A549 (cell line): ENCODE results near the gene ALDH16A1. TPM values are rescaled to one million over a fixed set of nuclear protein-coding genes. Genes with fewer than 3 reads are reported as not detected.

ENCODE experiments used
- ATAC-seq, 2 experiments: fragments of 200-7000 bp in 1 of 2; fragments of >200 bp in 1 of 2; cut with Nextera tagmentation in 1 of 2; cut with Tn5 transposase in 1 of 2; 3 replicates each; pipeline versions ENCODE4 v1.8.0 to v1.9.1; 2018 to 2020; ENCODE audit warnings: mild to moderate bottlenecking in 1 of 2, moderate library complexity in 1 of 2
- CTCF ChIA-PET: fragments of 300-600 bp; sonication (Branson Sonifier 250); formaldehyde crosslinking; extraction: SDS; loops from one replicate; lab custom pipeline; 2021; ENCODE audit warnings: antibody characterized with exemption, inconsistent platforms; lab: Yijun Ruan, JAX
- POLR2A ChIA-PET: fragments of 350-600 bp; formaldehyde crosslinking; extraction: SDS; loops from one replicate; lab custom pipeline; 2021; ENCODE audit warnings: antibody characterized with exemption, inconsistent platforms; lab: Yijun Ruan, JAX
- DNase-seq, 2 experiments: peaks; one replicate each; pipeline versions ENCODE4 v3.0.0 to v3.0.0-alpha.2; 2011 to 2016; ENCODE audit warnings: low read depth in 1 of 2, low spot score in 1 of 2
- FAIRE-seq: peaks from 2 replicates; lab custom pipeline; 2011; peaks lifted over from hg19 to GRCh38; lab: Jason Lieb, UNC
- H3K27ac ChIP-seq, 2 experiments: fragments of >200 bp; sonication (Bioruptor Twin); formaldehyde crosslinking; 3 replicates each; pipeline ENCODE4 v1.5.1; 2016 to 2017
- H3K4me1 ChIP-seq: fragments of >200 bp; sonication (Bioruptor Twin); formaldehyde crosslinking; 3 replicates; pipeline ENCODE4 v1.6.1; 2016
- H3K4me2 ChIP-seq: fragments of >200 bp; sonication (Bioruptor Twin); formaldehyde crosslinking; 3 replicates; pipeline ENCODE4 v1.6.1; 2016
- H3K4me3 ChIP-seq: fragments of >200 bp; sonication (Bioruptor Twin); formaldehyde crosslinking; 3 replicates; pipeline ENCODE4 v1.5.1; 2016
- H3K9me3 ChIP-seq: fragments of >200 bp; sonication (Bioruptor Twin); formaldehyde crosslinking; 3 replicates; pipeline ENCODE4 v1.6.1; 2016
- BHLHE40 ChIP-seq: IDR thresholded peaks from 2 replicates; pipeline ENCODE4 v1.6.1; 2012; ENCODE audit warnings: low read depth, low read length, inconsistent platforms
- CBX8 ChIP-seq: fragments of 200-600 bp; sonication (generic); IDR thresholded peaks from 2 replicates; pipeline ENCODE4 v1.6.1; 2016
- CEBPB ChIP-seq, 2 experiments: fragments of >200 bp in 1 of 2; sonication (Bioruptor Twin) in 1 of 2; formaldehyde crosslinking in 1 of 2; IDR thresholded peaks; 2 replicates each; pipeline ENCODE4 v1.6.1; 2012 to 2016
- CHD4 ChIP-seq: fragments of 200-600 bp; sonication (generic); IDR thresholded peaks from 2 replicates; pipeline ENCODE4 v1.6.1; 2016; ENCODE audit warnings: antibody characterized with exemption, mild to moderate bottlenecking, borderline replicate concordance
- EHMT2 ChIP-seq: fragments of 200-600 bp; sonication (generic); IDR thresholded peaks from 2 replicates; pipeline ENCODE4 v1.6.1; 2016; ENCODE audit warnings: antibody characterized with exemption, low read depth, mild to moderate bottlenecking, moderate library complexity
- EP300 ChIP-seq, 2 experiments: fragments of >200 bp; sonication (Bioruptor Twin); formaldehyde crosslinking; IDR thresholded peaks; 2 replicates in 1 of 2; 3 replicates in 1 of 2; pipeline ENCODE4 v1.6.1; 2016 to 2017
- ESRRA ChIP-seq: fragments of 150-350 bp; IDR thresholded peaks from 2 replicates; pipeline ENCODE4 v1.6.1; 2014; ENCODE audit warnings: mild to moderate bottlenecking, low read length, borderline replicate concordance
- FOSB ChIP-seq: fragments of 250-450 bp; sonication (Bioruptor Pico); IDR thresholded peaks from 2 replicates; pipeline ENCODE4 v1.5.0; 2020; ENCODE audit warnings: mild to moderate bottlenecking, moderate library complexity
- FOSL2 ChIP-seq, 2 experiments: fragments of 450-650 bp in 1 of 2; fragments of >200 bp in 1 of 2; sonication (Bioruptor Twin) in 1 of 2; formaldehyde crosslinking; IDR thresholded peaks; 2 replicates each; pipeline versions ENCODE4 v1.5.0 to v1.6.1; 2016 to 2020; ENCODE audit warnings: mild to moderate bottlenecking in 1 of 2, moderate library complexity in 1 of 2
- FOXS1 ChIP-seq: fragments of 250-450 bp; sonication (Bioruptor Pico); IDR thresholded peaks from 2 replicates; pipeline ENCODE4 v1.5.0; 2020; ENCODE audit warnings: mild to moderate bottlenecking, moderate library complexity
- GATA3 ChIP-seq: IDR thresholded peaks from 2 replicates; pipeline ENCODE4 v1.6.1; 2012; ENCODE audit warnings: borderline replicate concordance
- HEYL ChIP-seq: fragments of 250-450 bp; sonication (Bioruptor Pico); IDR thresholded peaks from 2 replicates; pipeline ENCODE4 v1.8.0; 2021; ENCODE audit warnings: mild to moderate bottlenecking, moderate library complexity
- HOXB13 ChIP-seq: fragments of 250-450 bp; sonication (Bioruptor Pico); IDR thresholded peaks from 2 replicates; pipeline ENCODE4 v1.5.0; 2020; ENCODE audit warnings: low read depth, mild to moderate bottlenecking, moderate library complexity
- HOXB5 ChIP-seq: fragments of 250-450 bp; sonication (Bioruptor Pico); IDR thresholded peaks from 2 replicates; pipeline ENCODE4 v1.5.0; 2020; ENCODE audit warnings: mild to moderate bottlenecking, moderate library complexity
- KDM1A ChIP-seq: fragments of 200-600 bp; sonication (generic); IDR thresholded peaks from 2 replicates; pipeline ENCODE4 v1.6.1; 2016; ENCODE audit warnings: low read depth, mild to moderate bottlenecking
- KDM5A ChIP-seq: fragments of 200-600 bp; sonication (generic); IDR thresholded peaks from 2 replicates; pipeline ENCODE4 v1.6.1; 2016; ENCODE audit warnings: antibody characterized with exemption, mild to moderate bottlenecking
- NFE2L2 ChIP-seq: fragments of 150-350 bp; conservative IDR thresholded peaks from 2 replicates; pipeline ENCODE4 v1.6.1; 2014; ENCODE audit warnings: low read length
- NPAS2 ChIP-seq: fragments of 250-450 bp; sonication (Bioruptor Pico); IDR thresholded peaks from 2 replicates; pipeline ENCODE4 v1.8.0; 2022; ENCODE audit warnings: mild to moderate bottlenecking, moderate library complexity, borderline replicate concordance
- PBX3 ChIP-seq: IDR thresholded peaks from 2 replicates; pipeline ENCODE4 v1.6.1; 2012
- PHF8 ChIP-seq: fragments of 200-600 bp; sonication (generic); IDR thresholded peaks from 2 replicates; pipeline ENCODE4 v1.6.1; 2016; ENCODE audit warnings: low read depth, mild to moderate bottlenecking, antibody characterized with exemption, moderate library complexity, borderline replicate concordance
- POLR2A ChIP-seq: IDR thresholded peaks from 2 replicates; pipeline ENCODE4 v1.6.1; 2012; ENCODE audit warnings: mild to moderate bottlenecking, low read length
- RFX5 ChIP-seq: fragments of 450-650 bp; IDR thresholded peaks from 2 replicates; pipeline ENCODE4 v1.7.1; 2014; ENCODE audit warnings: antibody characterized with exemption, mild to moderate bottlenecking, moderate library complexity
- SMC3 ChIP-seq: fragments of >200 bp; sonication (Bioruptor Twin); formaldehyde crosslinking; IDR thresholded peaks from 3 replicates; pipeline ENCODE4 v1.6.1; 2018; ENCODE audit warnings: inconsistent platforms
- SREBF2 ChIP-seq: fragments of 450-650 bp; IDR thresholded peaks from 2 replicates; pipeline ENCODE4 v1.6.1; 2014; ENCODE audit warnings: mild to moderate bottlenecking, moderate library complexity
- TFCP2L1 ChIP-seq: fragments of 250-450 bp; sonication (Bioruptor Pico); IDR thresholded peaks from 2 replicates; pipeline ENCODE4 v1.5.0; 2021; ENCODE audit warnings: mild to moderate bottlenecking
- USF2 ChIP-seq: fragments of 450-650 bp; IDR thresholded peaks from 2 replicates; pipeline ENCODE4 v1.6.1; 2014; ENCODE audit warnings: antibody characterized with exemption
- ZNF302 ChIP-seq: fragments of 250-450 bp; sonication (Bioruptor Pico); IDR thresholded peaks from 2 replicates; pipeline ENCODE4 v1.9.0; 2021; ENCODE audit warnings: inconsistent platforms, mild to moderate bottlenecking, moderate library complexity
- WGBS: methylation state at CpG from one replicate; pipeline ENCODE4 v1.1.6; 2017; ENCODE audit errors: missing lambda C conversion rate; 5-methylcytosine and 5-hydroxymethylcytosine counted together
- polyA plus RNA-seq, 4 experiments: library from polyadenylated mRNA; depleted of rRNA in 3 of 4; stranded (reverse); fragments of >200 nt; fragmentation: RNase III in 1 of 4; extraction: RNeasy Plus Mini Kit Qiagen cat#74134 plus additional on column Dnase treatment in 1 of 4; gene quantifications; 2 replicates in 3 of 4; 3 replicates in 1 of 4; pipeline ENCODE4 v1.2.3, GENCODE V29; 2011 to 2017
- TF ChIP-seq, protein P1 (sequence below): fragments of 250-450 bp; sonication (Bioruptor Pico); IDR thresholded peaks from 2 replicates; pipeline ENCODE4 v1.5.0; 2020; ENCODE audit warnings: low read depth, mild to moderate bottlenecking, moderate library complexity
- TF ChIP-seq, protein P2 (sequence below): IDR thresholded peaks from 2 replicates; pipeline ENCODE4 v1.6.1; 2012
- TF ChIP-seq, protein P3 (sequence below): fragments of >200 bp; sonication (Bioruptor Twin); formaldehyde crosslinking; IDR thresholded peaks from 3 replicates; pipeline ENCODE4 v1.5.1; 2016

Gene ALDH16A1
- polyA plus RNA-seq, 2 of the 4 experiments (the other 2 are of a cell fraction) = 10.2 to 23.0 TPM

- DNase-seq (no peak), ATAC-seq (no peak; a peak in 1 of 6 replicates), FAIRE-seq (no peak)
- Histone ChIP-seq H3K9me3 (no peaks in the 10 kb centered on the region), H3K4me3 (no peak overlapping the region), H3K4me1 (peaks cover 37% of the 10 kb centered on the region), H3K4me2 (peak overlapping the region; percentile 52; the same call in 2 of the 3 replicates), H3K27ac (no peak overlapping the region)
- ChIA-PET POLR2A (interaction anchor here (1.6 kb wide), 1 partner anchor 64 kb away, joined by 3 read pairs; the partner anchor contains the start of gene TEAD2), CTCF (interaction anchor here (0.7 to 13.8 kb wide), 10 partner anchors 7 to 145 kb away, joined by 3 to 141 read pairs (median 6); partner anchors contain the start of gene PIH1D1)
- WGBS = 20% methylated on average over 30 of the region's 30 CpGs
- TF ChIP-seq, protein P1, sequence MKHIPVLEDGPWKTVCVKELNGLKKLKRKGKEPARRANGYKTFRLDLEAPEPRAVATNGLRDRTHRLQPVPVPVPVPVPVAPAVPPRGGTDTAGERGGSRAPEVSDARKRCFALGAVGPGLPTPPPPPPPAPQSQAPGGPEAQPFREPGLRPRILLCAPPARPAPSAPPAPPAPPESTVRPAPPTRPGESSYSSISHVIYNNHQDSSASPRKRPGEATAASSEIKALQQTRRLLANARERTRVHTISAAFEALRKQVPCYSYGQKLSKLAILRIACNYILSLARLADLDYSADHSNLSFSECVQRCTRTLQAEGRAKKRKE (CRISPR knock-in tag) = no peak
- no peak for TF ChIP-seq TFCP2L1 (CRISPR knock-in tag)
- TF ChIP-seq EHMT2 = no peak
- no peak for TF ChIP-seq EP300 (IDR thresholded peaks at IDR 0.05)
- TF ChIP-seq POLR2A = no peak
- no peak for TF ChIP-seq KDM1A
Observed at GRCh38 chr19:49425922-49426592, 27.0 kb upstream of the ALDH16A1 start.

GRCh38 chr19:49427339-49427738 lies 25.7 kb upstream of the ALDH16A1 start:
- ATAC-seq = no peak

DNA sequence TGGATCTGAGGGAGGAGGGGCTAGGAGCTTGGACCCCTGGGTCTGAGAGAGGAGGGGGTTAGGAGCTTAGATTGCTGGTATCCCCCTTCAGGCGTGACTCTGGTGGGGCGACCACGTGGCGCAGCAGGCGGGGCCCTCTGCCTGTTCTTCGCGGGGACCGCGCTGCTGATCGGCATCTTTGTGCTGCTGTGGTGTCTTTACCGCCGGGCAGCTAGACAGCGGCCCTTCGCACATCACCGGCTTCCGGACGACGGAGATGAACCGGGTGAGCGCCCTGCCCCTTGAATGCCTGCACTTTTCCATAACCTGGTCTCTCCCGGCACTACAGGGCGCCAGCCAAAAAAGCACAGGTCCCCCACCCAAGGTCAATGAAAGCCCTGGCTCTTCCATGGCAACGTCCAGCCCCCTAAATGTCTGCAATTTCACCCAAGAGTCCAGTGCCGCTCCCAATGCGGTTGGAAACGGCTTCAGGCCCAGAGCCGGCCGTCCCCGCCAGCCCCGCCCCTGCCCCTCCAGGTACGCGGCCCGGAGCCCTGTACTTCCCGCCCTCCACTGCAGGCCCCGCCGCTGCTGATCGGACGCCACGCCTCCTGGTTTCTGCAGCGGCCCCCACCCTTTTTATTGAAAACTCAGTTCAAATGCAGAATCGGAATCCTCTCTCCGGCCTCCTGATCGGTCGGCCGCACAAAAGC lies 25.0 kb upstream of the ALDH16A1 start:
- ChIA-PET POLR2A (no interaction called here), CTCF (interaction anchor here (1.3 to 13.8 kb wide), 7 partner anchors 8 to 36 kb away, joined by 3 to 141 read pairs (median 7); no protein-coding TSS in a partner anchor)
- FAIRE-seq (no peak), ATAC-seq (peak; percentile 45 to 68; a peak in 5 of 6 replicates), DNase-seq (peak in 1 of 2 experiments; percentile 62)
- WGBS = 9% methylated on average over 44 of the region's 45 CpGs
- Histone ChIP-seq H3K9me3 (no peaks in the 10 kb centered on the region; the same call in 2 of the 3 replicates), H3K4me1 (peaks cover 30% of the 10 kb centered on the region), H3K4me2 (peak overlapping the region; percentile 98), H3K4me3 (peak overlapping the region; percentile 39), H3K27ac (peak overlapping the region; percentile 33 to 66; a peak in 4 of 6 replicates)
- TF ChIP-seq, protein P2, sequence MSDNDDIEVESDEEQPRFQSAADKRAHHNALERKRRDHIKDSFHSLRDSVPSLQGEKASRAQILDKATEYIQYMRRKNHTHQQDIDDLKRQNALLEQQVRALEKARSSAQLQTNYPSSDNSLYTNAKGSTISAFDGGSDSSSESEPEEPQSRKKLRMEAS = peak; percentile 85
- TF ChIP-seq CBX8 (no peak), EHMT2 (no peak), BHLHE40 (no peak), SMC3 (no peak), USF2 (peak; percentile 21; the same call in 1 of the 2 replicates), ESRRA (no peak), PBX3 (no peak), TFCP2L1 (CRISPR knock-in tag) (no peak), HOXB5 (no peak), HEYL (CRISPR knock-in tag) (no peak), POLR2A (no peak), ZNF302 (CRISPR knock-in tag) (no peak), FOSL2 (IDR thresholded peaks at IDR 0.05) (no peak), FOSL2 (CRISPR knock-in tag; IDR thresholded peaks at IDR 0.05) (no peak), FOSB (CRISPR knock-in tag) (no peak), KDM5A (no peak), HOXB13 (CRISPR knock-in tag) (no peak)

More at GRCh38 chr19:49427339-49427738, 25.7 kb upstream of the ALDH16A1 start:
- ChIA-PET POLR2A (no interaction called here), CTCF (interaction anchor here (0.7 to 13.8 kb wide), 8 partner anchors 9 to 120 kb away, joined by 3 to 141 read pairs (median 6); no protein-coding TSS in a partner anchor)
- WGBS = 65% methylated on average over 7 of the region's 12 CpGs
- DNase-seq (no peak), FAIRE-seq (no peak)
- peaks cover 35% of the 10 kb centered on the region for H3K4me1 ChIP-seq
- no peaks in the 10 kb centered on the region; the same call in 2 of the 3 replicates for H3K9me3 ChIP-seq
- peak overlapping the region; percentile 39; the same call in 1 of the 3 replicates for H3K4me3 ChIP-seq
- no peak for TF ChIP-seq KDM1A
- TF ChIP-seq CHD4 = no peak
- TF ChIP-seq PHF8 = no peak
- no peak for TF ChIP-seq NFE2L2
- no peak for TF ChIP-seq SREBF2
- TF ChIP-seq FOXS1 (CRISPR knock-in tag) = no peak
- no peak for TF ChIP-seq GATA3
- no peak for TF ChIP-seq HEYL (CRISPR knock-in tag)
- TF ChIP-seq HOXB13 (CRISPR knock-in tag) = no peak
- TF ChIP-seq NPAS2 = no peak
- TF ChIP-seq, protein P3, sequence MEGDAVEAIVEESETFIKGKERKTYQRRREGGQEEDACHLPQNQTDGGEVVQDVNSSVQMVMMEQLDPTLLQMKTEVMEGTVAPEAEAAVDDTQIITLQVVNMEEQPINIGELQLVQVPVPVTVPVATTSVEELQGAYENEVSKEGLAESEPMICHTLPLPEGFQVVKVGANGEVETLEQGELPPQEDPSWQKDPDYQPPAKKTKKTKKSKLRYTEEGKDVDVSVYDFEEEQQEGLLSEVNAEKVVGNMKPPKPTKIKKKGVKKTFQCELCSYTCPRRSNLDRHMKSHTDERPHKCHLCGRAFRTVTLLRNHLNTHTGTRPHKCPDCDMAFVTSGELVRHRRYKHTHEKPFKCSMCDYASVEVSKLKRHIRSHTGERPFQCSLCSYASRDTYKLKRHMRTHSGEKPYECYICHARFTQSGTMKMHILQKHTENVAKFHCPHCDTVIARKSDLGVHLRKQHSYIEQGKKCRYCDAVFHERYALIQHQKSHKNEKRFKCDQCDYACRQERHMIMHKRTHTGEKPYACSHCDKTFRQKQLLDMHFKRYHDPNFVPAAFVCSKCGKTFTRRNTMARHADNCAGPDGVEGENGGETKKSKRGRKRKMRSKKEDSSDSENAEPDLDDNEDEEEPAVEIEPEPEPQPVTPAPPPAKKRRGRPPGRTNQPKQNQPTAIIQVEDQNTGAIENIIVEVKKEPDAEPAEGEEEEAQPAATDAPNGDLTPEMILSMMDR = no peak
- TF ChIP-seq HOXB5 = no peak
- no peak for TF ChIP-seq CEBPB (IDR thresholded peaks at IDR 0.05)
- TF ChIP-seq RFX5 = no peak
- no peak for TF ChIP-seq TFCP2L1 (CRISPR knock-in tag)
- H3K27ac ChIP-seq = peak overlapping the region in 1 of 2 experiments; percentile 66; a peak in 3 of 6 replicates
- peak overlapping the region; percentile 98 for H3K4me2 ChIP-seq
